ENCODE data around the gene CUL2. TPM values are rescaled to one million over a fixed set of nuclear protein-coding genes. Genes with fewer than 3 reads are reported as not detected.
"Not testable (repeated sequence)": the region's sequence is repeated elsewhere in the genome, so short reads cannot be mapped to it uniquely, and the experiment has no call there.

CUL2 gene
- total RNA-seq, 1 experiment from 2014 or later, result 32.4 TPM

DNA sequence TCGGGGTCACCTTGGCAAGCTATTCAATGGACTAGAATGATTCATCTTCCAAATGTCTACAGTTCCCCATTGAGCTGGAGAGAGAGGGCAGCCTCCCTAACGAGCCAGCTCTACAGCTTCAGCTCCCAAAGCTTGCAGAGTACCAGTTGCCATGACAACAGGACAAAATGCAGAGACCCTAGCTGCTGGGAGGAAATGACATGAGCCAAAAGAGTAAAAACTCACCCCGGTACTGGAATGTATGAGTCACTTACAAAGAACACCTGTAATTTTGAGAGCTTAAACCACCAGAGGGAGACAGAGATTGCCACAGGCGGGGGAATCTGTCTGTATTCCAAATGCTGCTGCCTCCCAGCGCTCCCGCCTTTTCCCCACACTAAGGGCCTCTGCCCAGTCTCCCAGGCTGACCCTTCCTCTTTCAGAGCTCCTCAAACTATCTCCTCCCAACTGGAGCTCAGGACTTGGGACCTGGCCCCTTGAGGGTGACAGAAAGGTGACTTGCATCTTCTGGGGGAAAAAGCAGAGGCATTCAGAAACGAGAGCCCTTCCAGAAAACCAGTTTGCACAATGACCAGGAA lies 95.5 kb downstream of the CUL2 start:
- H3K27me3 ChIP-seq (ENCODE audit: control insufficient read depth, insufficient read depth, low read length), result no peaks in the 10 kb centered on the region
- TF ChIP-seq TCF7L2 (IDR thresholded peaks at IDR 0.05; ENCODE audit: low read depth, low read length) (no peak), CTCF (IDR thresholded peaks at IDR 0.05) (peak; percentile 84)
- no peaks in the 10 kb centered on the region for H3K9me3 ChIP-seq (ENCODE audit: control insufficient read depth, insufficient read depth, low read depth, low read length)
- intact Hi-C loops (cut with micrococcal nuclease; ENCODE audit: unreplicated experiment), result no loop called here
- peaks cover 5% of the 10 kb centered on the region for H3K4me1 ChIP-seq (ENCODE audit: control insufficient read depth, insufficient read depth, low read length)
- in situ Hi-C loops (cut with HindIII; ENCODE audit: low pct_unique_long_range_greater_than_20kb, low sequenced_read_pairs), result no loop called here
- POLR2A ChIA-PET, result interaction anchor here (0.7 kb wide), 1 partner anchor 32 kb away, joined by 5 read pairs; no protein-coding TSS in a partner anchor
- no peak overlapping the region for H3K4me3 ChIP-seq (ENCODE audit: low read depth in 2 of 2, low read length in 2 of 2)
- no peak for DNase-seq (ENCODE audit: low read depth, low spot score)
- no peaks in the 10 kb centered on the region for H3K36me3 ChIP-seq (ENCODE audit: control insufficient read depth, insufficient read depth, low read length)
- CTCF ChIA-PET, result interaction anchor here (0.7 to 1.3 kb wide), 4 partner anchors 11 to 328 kb away, joined by 3 to 4 read pairs (median 3); no protein-coding TSS in a partner anchor
- H3K27ac ChIP-seq (ENCODE audit: low read length), result no peak overlapping the region
- peak; percentile 87 for ATAC-seq
- no TSS peak for BruUV-seq (replicated peaks)

DNA sequence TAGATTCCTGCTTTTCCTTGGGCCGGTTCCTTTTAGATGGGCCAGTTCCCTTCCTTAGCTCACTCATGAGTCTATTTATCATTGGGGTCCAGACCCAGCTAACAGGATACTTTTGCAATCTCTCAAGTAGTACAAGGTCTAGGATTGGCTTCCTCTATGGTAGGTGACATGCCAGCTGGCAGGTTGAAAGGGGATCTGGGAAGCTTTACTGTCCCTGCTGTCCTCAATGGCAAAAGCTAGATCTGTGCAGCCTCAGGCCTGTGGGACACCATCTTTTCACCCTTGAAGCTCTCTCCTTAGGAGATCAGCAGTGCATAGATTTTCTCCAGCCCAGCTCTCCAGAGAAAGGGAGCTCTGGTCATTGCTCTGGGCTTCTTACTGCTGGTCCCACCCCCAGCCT lies 96.4 kb downstream of the CUL2 start:
- no peak for ATAC-seq
- intact Hi-C loops (cut with micrococcal nuclease; ENCODE audit: unreplicated experiment), result no loop called here
- H3K36me3 ChIP-seq (ENCODE audit: control insufficient read depth, insufficient read depth, low read length), result no peaks in the 10 kb centered on the region

DNA sequence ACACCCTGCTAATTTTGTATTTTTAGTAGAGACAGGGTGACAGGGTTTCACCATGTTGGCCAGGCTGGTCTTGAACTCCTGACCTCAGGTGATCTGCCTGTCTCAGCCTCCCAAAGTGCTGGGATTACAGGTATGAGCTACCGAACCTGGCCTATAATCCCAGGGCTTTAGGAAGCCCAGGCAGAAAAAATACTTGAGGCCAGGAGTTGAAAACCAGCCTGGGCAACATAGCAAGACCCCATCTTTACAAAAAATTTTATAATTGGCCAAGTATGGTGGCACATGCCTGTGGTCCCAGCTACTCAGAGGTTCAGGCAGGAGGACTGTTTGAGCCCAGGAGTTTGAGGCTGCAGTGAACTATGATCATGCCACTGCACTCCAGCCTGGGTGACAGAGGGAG lies 99.0 kb downstream of the CUL2 start:
- H3K36me3 ChIP-seq (ENCODE audit: control insufficient read depth, insufficient read depth, low read length); intact Hi-C loops (cut with micrococcal nuclease; ENCODE audit: unreplicated experiment); DNase-seq (ENCODE audit: low read depth, low spot score); H3K4me3 ChIP-seq (ENCODE audit: low read depth in 2 of 2, low read length in 2 of 2); H3K27me3 ChIP-seq (ENCODE audit: control insufficient read depth, insufficient read depth, low read length); BruUV-seq (replicated peaks); ATAC-seq; H3K4me1 ChIP-seq (ENCODE audit: control insufficient read depth, insufficient read depth, low read length); POLR2A ChIA-PET; H3K9me3 ChIP-seq (ENCODE audit: control insufficient read depth, insufficient read depth, low read depth, low read length); CTCF ChIA-PET; H3K27ac ChIP-seq (ENCODE audit: low read length); in situ Hi-C loops (cut with HindIII; ENCODE audit: low pct_unique_long_range_greater_than_20kb, low sequenced_read_pairs): not testable (repeated sequence)

More for the DNA sequence above, 96.4 kb downstream of the CUL2 start:
- in situ Hi-C loops (cut with HindIII; ENCODE audit: low pct_unique_long_range_greater_than_20kb, low sequenced_read_pairs), result no loop called here
- H3K27me3 ChIP-seq (ENCODE audit: control insufficient read depth, insufficient read depth, low read length), result no peaks in the 10 kb centered on the region
- TF ChIP-seq TCF7L2 (IDR thresholded peaks at IDR 0.05; ENCODE audit: low read depth, low read length) (no peak), CTCF (IDR thresholded peaks at IDR 0.05) (no peak), SIN3A (IDR thresholded peaks at IDR 0.05; ENCODE audit: borderline replicate concordance, insufficient read depth, low read depth, low read length) (no peak), POLR2AphosphoS5 (IDR thresholded peaks at IDR 0.05; ENCODE audit: low read depth, low read length) (no peak)
- TF ChIP-seq, protein P1, sequence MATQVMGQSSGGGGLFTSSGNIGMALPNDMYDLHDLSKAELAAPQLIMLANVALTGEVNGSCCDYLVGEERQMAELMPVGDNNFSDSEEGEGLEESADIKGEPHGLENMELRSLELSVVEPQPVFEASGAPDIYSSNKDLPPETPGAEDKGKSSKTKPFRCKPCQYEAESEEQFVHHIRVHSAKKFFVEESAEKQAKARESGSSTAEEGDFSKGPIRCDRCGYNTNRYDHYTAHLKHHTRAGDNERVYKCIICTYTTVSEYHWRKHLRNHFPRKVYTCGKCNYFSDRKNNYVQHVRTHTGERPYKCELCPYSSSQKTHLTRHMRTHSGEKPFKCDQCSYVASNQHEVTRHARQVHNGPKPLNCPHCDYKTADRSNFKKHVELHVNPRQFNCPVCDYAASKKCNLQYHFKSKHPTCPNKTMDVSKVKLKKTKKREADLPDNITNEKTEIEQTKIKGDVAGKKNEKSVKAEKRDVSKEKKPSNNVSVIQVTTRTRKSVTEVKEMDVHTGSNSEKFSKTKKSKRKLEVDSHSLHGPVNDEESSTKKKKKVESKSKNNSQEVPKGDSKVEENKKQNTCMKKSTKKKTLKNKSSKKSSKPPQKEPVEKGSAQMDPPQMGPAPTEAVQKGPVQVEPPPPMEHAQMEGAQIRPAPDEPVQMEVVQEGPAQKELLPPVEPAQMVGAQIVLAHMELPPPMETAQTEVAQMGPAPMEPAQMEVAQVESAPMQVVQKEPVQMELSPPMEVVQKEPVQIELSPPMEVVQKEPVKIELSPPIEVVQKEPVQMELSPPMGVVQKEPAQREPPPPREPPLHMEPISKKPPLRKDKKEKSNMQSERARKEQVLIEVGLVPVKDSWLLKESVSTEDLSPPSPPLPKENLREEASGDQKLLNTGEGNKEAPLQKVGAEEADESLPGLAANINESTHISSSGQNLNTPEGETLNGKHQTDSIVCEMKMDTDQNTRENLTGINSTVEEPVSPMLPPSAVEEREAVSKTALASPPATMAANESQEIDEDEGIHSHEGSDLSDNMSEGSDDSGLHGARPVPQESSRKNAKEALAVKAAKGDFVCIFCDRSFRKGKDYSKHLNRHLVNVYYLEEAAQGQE (IDR thresholded peaks at IDR 0.05; ENCODE audit: insufficient read depth in 1 of 2, low read depth in 2 of 2, low read length in 1 of 2), result no peak
- no peak overlapping the region for H3K27ac ChIP-seq (ENCODE audit: low read length)
- no peak overlapping the region for H3K4me3 ChIP-seq (ENCODE audit: low read depth in 2 of 2, low read length in 2 of 2)
- ChIA-PET POLR2A (no interaction called here), CTCF (no interaction called here)
- H3K4me1 ChIP-seq (ENCODE audit: control insufficient read depth, insufficient read depth, low read length), result peaks cover 5% of the 10 kb centered on the region
- no TSS peak for BruUV-seq (replicated peaks)
- H3K9me3 ChIP-seq (ENCODE audit: control insufficient read depth, insufficient read depth, low read depth, low read length), result no peaks in the 10 kb centered on the region
- no peak for DNase-seq (ENCODE audit: low read depth, low spot score)
